Stimulated activated CD8-positive, alpha-beta memory T cell treated with anti-CD3 and anti-CD28 coated beads, Interleukin-12 subunit alpha, Interleukin-12 subunit beta, amount 100 ng/mL, for 24 hours (primary cell): ENCODE results near the gene SPEM3.
"Not testable (repeated sequence)": the region's sequence is repeated elsewhere in the genome, so short reads cannot be mapped to it uniquely, and the experiment has no call there.

ENCODE experiments used
- DNase-seq: peaks from one replicate; pipeline ENCODE4 v3.0.0-alpha.2; 2020; ENCODE audit errors: extremely low read depth

SPEM3 gene

DNA sequence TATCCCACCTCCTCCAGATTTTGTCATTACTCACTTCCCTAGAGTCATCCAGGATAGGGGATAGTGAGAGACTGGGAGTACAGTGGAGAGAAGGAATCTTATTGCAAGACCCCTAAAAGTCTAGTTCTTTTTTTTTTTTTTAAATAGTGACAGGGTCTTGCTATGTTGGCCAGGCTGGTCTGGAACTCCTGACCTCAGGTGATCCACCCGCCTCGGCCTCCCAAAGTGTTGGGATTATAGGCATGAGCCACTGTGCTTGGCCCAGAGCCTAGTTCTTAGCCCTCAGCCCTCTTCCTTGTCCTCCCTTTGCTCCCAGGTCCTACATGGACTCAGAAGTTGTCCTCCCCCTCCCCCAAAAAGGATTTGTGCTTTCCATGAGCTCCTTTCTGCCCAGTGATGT, 13.5 kb downstream of the SPEM3 start:
- DNase-seq: no peak

DNA sequence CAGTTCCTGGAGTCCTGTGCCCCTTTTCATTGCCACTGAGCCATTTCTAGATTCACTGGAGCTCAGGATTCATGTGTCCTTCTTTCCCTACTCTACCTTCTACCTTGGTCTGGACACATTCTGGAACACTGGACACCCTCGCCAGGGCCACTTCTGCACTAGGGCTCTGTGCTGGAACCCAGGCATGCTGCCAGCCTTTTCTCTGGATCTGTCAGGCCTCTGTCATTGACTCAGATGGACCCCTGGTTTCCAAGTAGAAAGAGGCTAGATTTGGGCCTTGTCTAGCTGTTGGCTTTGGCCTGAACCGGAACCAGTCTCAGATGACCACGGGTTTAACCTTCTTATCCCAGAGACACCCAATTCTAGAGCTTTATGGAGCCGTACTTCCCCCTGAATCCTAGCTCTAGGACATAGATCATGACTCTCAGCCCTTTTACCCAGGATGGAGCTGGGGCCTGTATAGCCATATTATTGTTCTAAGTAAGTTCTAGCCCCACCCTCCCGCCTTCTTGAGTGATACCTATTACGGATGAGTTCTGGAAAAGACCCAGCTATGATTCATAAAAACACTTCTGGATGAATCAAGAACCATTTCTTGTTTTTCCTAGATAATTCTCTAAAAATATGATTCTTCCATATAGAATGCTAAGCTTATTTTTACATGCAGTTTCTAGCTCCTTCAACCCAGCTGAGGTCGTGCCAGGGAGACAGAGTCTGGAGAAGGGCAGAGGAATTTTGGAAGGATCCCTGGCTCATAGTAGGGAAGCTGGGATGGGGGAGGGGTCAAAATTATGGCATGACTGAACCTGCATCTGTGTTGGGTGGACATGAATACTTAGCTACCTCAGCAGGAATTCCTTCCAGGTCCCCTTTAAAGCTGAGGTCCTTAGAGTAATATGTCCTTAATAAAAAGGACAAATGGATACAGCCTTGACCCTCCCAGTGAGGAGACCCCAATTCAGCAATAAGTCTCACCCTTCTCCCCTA, 15.1 kb downstream of the SPEM3 start:
- DNase-seq: no peak

DNA sequence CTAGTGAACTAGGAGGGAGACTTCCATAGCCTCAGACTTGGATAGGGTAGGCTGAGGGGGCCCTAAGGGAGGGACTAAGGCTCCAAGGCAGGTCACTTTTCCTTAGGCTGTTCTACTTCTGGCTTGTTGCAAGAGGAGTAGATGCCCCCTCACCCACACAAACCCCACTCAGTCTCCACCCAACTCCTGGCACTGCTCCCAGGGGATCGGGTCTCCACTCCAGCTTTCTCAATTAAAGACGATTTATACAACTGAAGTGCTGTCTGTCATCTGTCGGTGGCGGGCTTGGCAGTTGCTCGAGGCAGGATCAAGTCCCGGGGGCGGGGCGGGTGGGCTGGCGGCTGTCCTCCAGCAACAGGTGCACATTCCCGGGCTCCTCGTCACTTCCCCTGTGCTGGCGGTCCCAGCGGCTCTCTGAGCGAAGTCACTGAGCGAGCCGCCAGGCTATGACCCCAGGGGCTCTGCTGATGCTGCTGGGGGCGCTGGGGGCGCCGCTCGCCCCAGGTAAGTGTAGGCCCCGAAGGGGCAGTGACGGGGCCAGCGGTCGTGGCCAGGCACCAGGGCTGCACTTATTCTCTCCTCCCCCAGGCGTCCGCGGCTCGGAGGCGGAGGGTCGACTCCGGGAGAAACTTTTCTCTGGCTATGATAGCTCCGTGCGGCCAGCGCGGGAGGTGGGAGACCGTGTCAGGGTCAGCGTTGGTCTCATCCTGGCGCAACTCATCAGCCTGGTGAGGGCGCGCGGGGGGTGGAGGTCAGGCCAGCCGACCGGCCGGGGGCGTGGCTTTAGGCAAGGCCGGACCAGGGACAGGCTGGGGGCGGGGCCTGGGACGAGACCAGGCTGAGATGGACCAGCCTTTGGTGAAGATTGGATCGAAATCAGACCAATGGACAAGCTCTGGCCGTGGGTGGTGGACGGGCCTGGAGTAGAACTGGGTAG, 16.3 kb downstream of the SPEM3 start, which contains the start of gene CHRNB1:
TSS of gene CHRNB1 (plus strand) at position 380 of the 937 bp plus-strand sequence. CDS start at position 447, 67 bp downstream.
- DNase-seq: no peak

DNA sequence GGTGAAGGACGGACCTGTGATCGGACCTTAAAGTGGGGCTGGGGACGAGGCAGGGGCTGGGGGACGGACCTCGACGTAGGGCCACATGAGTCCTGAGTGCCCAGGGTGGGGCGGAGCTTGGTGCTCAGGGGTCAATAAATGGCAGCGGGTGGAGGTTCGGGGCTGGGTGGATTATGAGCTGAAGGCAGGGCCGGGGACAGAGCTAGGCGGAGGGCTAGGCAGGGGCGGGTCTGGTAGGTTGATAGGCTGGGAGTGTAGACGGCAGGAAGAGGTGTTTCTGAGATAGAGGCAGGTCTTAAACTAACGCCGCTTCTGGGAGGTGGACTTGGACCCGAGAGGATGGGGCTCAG, 16.9 kb downstream of the SPEM3 start:
- no peak for DNase-seq

DNA sequence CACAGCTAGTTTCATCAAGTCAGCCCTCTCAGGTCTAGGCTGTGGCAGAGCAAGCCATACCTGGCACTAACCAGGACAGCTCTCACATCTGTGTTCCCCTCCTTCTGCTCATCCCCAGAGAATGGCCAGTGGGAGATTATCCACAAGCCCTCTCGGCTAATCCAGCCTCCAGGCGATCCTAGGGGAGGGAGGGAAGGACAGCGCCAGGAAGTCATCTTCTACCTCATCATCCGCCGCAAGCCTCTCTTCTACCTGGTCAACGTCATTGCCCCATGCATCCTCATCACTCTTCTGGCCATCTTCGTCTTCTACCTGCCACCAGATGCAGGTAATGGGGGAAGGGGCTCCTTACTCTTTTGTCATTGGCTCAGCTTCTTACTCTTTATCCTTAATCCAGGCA, 19.8 kb downstream of the SPEM3 start:
- DNase-seq: no peak

DNA sequence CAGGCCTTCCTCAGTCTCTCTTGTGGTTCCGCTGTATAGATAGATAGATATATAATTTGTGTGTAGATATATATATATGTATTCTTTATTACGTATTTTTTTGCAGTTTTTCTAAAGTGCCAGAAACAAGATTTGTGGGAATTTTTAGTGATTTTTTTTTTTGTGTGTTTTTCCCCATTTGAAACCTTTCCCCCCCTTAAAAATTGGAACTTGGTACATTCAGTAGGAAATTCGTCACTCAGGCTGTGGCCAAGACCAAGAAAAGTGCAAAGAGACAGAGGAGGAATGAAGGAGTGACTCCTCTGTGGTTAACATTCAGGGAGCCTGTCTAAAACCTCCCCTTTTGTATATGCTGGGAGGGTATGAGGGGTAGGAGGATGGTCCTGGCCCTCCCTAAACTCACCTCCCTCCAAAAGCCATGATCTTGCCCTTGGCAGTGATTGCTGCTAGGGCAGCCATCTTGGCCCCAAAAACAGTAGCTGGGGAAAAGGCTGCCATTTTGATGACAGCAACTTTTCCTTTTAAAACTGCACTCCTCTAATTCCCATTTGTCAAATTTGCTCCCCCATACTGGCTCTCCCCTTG, 31.4 kb downstream of the SPEM3 start:
- no peak for DNase-seq

DNA sequence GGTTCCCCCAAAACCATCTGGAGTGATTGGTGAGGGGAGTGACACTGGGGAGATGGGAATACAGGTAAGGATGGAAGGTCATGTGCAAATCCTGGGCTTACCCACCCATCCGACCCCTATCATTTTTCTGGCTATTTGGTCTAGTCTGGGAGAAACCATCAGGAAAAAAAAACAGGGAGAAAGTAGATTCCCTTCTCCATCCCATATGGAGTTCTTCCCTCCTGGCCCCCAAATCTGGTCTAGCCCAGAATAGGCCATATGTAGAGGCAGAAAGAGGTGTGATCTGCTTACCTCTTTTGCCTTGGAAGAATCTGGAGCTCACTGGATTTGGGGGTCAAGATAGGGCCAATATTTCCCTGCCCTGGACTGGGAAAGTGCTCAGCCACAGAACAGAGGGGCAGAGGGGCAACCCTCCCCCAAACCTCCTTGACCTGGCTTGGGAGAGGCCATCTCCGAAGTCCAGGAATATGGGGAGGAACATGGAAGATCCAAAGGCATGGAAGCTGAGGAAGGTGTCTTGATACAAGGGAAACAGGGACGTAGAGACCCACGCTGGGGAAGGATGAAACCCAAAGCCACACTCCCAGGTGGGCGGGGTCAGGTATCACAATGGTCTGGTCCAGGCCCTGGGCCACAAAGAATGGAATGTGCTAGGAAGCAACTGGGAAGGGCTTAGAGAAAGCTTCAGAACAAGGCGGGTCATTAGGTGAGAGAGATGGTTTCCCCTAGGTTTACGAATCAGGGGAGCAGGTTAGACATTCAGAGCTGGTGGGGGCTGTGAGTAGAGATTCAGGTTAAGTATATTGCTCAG, 32.4 kb downstream of the SPEM3 start:
- DNase-seq: no peak

DNA sequence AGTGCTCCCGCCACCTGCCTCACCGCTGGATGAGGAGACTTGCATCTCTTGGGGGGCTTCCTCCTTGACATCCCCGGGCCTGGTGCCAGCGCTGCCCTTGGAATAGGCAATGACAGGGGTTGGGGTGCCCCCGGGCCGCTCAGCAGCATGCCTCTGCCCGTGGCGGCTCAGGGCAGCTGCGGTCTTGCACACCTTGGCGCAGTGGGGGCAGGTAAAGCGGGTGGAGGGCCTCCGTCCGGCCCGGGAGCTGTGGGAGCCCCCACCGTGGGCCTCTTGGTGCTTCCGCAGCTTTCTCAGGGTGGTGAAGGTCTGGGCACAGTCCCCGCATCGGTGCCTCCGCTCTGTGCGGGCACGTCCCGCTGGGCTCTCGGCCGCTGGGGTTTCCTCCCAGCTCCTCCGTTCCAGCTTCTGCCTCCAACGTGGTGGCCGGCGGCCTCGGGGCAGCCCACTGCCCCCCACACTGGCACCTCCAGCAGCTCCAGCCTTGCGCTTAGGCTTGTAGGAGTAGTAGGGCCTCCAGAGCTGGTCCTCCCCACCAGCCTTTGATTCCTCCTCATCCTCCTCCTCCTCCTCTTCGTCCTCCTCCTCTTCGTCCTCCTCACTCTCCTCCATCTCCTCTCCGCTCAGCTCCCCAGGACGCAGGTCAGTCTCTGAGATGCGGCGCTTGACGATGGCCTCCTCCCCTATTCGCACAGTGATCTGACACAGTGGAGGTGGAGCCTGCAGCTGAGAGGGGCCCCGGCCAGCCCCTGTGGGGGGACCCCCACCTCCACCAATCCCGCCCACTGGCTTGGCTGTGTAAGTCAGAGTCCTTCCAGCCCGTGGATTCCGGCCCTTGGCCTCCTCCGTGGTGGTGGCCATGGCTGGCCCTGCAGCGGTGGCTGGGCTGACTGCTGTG, 34.1 kb downstream of the SPEM3 start:
- no peak for DNase-seq

DNA sequence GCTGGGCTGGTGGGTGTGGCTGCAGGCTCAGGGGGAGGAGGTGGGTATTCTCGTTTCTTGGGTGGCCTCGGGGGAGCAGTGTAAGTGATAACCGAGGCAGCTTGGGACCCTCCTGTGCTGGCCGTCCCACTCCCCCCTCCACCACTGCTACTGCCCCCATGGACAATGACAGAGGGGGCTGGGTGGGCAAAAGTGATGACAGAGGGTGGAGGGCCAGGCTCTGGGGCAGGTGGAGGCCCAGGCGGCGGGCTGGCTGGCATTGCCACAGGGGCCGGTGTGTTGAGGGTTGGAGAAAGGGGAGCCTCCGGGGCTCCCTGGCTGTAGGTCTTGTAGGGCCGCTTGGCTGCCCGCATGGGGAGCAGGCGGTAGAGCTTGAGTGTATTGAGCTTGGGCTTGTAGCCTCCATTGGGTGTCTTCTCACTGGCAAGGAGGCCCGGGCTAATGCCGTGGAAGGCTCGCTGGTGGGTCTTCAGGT, 34.8 kb downstream of the SPEM3 start:
- DNase-seq: no peak

DNA sequence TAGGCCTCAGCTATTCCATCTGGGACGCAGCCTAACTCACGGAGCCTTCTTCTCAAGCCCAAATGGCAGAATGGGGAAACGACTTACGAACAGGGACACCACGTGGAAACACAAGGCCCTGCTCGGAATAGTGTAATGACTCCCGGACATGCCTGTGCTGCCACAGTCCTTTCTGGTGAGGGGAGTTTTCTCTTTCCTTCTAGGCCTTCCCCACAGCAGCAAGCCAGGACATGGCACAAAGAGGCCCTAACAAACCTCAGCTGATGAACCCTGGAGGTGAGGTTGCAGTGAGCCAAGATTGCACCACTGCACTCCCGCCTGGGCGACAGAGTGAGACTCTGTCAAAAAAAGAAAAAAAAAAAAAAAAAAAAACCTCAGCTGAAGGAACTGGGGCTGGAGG, 35.4 kb downstream of the SPEM3 start:
- DNase-seq: no peak

DNA sequence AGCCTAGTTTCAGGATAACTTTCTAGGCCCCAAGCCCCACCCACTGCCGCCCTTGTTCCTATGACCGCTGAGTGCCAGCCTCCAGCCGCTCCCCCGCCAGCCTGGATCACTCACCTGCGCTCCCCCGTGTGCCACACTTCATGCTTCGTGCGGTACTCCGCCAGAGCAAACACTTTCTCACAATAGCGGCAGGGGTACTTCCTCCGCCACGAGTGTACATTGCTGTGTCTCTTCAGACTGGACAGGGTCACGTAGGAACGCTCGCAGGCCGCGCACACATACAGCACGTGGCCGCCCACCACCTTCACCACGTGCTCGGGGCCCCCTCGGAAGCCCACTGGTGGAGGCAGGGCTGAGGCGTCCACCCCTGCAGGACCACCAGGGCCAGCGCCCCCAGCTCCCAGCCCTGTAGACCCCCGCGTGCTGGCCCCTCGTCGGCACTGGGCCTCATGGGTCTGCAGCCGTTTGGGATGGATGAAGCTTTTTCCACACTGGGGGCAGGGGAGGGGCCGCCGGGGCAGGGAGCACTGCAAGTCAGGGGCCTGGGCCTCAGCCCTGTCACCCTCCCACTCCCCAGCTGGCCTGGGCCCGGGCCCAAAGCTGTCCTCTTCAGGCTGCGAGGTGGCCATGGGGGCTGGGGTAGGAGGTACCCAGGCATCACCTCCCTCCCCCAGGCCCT, 37.1 kb downstream of the SPEM3 start:
- no peak for DNase-seq

DNA sequence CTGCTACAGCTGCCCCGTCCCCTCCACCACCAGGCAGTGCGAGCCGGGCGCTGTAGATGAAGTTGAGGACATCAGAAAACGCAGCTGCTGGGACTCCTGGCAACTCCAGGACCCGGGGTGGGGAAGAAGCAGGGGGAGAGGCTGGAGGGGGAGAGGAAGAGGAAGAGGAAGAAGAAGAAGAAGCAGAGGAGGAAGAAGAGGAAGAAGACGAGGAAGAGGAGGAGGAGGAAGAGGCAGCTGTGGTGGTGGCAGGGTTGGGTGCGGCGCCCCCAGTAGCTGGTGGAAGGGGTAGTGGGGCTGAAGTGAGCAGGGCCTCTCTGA, 37.6 kb downstream of the SPEM3 start:
- DNase-seq: no peak

DNA sequence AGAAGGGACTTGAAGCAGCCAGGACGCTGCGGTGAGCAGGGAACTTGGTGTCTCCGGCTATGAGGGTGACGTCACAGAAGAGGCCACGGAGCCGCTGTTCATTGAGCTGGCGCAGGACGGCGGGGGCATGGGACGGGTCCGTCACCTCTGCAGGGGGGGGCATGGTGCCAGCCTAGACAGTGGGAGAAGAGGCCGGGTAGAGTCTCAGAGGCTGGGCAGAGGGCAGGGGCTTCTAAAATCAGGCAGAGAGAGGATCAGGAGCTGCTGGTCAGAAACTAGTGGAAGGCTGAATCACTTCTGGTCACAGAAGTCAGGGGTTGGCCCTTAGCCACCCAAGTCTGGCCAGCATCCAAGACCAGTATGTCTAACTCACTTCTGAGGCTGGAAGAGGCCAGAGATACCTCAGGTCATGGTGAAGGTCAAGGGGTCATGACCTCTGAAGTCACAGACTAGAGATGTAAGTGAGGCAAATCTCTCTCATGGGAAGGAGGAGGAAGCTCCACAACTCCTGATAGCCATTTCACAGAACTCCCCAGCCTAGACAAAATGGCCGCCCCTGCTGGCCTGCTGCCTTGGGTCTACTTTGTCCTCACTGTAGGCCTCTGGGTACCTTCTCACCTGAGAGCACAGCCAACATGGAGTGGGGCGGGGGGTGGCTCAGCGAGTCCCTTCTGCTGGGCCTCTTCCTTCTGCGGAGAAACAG, 38.1 kb downstream of the SPEM3 start:
- DNase-seq: no peak

DNA sequence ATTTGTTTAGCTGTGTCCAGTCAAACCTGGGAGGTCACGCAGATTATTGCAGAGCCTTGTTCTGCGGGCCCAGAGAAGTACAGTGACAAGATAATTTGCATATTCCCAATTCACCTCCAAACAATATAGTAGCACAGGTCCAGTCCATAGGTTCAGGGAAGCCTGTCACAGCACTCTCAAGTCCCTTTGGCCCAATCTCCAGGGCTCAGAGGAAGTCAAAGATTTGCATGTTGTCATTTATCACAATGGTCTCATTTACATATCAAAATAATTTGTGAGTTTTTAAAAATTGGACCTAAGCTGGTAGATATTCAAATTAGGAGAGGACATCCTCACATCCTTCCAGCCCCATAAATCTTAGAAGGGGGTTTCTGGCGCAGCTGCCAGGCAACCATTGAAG, 38.8 kb downstream of the SPEM3 start:
- no peak for DNase-seq

DNA sequence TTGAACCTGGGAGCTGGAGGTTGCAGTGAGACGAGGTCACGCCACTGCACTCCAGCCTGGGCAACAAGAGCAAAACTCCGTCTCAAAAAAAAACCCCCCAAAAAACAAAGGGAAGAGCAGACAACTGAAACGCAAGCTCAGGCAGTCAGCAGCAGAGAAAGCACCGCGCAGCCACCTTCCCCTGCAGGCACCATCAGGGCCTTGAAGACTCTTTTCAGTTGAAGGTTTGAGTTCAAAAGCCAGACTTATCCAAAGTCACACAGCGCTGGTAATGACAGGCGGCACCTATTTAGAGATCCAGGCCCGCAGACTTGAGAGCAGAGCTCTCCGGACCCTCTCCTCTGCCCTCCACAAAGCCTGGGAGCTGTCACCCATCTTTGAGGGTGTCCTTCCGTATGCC, 39.6 kb downstream of the SPEM3 start:
- DNase-seq: no peak

DNA sequence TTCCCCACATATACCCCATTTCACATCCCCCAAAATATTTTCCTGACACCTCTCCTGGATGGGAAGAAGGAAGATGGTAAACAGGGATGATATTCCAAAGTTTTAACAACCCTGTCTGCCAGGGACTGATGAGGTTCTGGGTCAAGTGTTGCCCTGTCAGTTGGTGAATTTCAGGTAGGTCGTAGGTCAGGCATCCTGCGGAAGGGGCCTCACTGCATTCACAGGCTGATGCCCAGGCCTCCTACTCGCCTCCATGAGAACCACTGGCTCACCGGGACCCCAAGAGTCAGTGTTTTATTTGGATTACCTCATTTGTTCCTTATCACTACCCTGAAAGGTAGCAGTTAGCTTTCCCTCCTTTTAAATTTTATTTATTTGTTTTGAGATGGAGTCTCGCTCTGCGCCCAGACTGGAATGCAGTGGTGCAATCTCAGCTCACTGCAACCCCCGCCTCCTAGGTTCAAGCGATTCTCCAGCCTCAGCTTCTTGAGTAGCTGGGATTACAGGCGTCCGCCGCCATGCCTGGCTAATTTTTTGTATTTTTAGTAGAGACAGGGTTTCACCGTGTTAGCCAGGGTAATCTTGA, 40.2 kb downstream of the SPEM3 start:
- no peak for DNase-seq

DNA sequence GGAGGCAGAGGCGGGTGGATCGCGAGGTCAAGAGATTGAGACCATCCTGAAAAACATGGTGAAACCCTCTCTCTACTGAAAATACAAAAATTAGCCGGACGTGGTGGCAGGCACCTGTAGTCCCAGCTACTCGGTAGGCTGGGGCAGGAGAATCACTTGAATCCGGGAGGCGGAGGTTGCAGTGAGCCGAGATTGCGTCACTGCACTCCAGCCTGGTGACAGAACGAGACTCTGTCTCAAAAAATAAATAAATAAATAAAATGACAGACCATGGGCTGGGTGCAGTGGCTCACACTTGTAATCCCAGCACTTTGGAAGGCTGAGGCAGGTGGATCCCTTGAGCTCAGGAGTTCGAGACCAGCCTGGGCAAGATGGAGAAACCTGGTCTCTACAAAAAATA, 41.2 kb downstream of the SPEM3 start:
- DNase-seq: not testable (repeated sequence)

DNA sequence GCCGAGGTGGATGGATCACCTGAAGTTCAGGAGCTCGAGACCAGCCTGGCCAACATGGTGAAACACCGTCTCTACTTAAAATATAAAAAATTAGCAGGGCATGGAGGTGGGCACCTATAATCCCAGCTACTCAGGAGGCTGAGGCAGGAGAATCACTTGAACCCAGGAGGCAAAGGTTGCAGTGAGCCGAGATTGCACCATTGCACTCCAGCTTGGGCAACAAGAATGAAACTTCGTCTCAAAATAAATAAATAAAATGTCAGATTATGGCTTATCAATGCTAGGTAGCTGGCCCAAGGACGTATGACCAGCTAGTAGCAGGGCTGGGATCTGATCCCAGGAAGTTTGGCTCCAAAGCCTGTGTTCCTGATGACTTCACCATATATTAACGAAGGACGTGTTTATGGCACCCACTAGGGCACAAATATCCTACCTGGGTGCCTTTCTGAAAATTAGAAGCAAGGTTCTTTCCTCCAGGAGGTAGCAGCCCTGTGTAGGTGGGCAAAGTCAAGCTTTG, 41.9 kb downstream of the SPEM3 start:
- DNase-seq: not testable (repeated sequence)
